CD14-positive monocyte (primary cell): ENCODE results near the gene SHROOM2. TPM values are rescaled to one million over a fixed set of nuclear protein-coding genes. Genes with fewer than 3 reads are reported as not detected.

Experiments used
- DNase-seq, 3 donors: peaks; one replicate each; pipeline ENCODE4 v3.0.0-alpha.2; 2011 to 2022
- H2AFZ ChIP-seq: 2 replicates; pipeline ENCODE4 v1.6.0; 2012; ENCODE audit warnings: mild to moderate bottlenecking, low read depth, low read length, inconsistent platforms; ENCODE audit not compliant: insufficient read depth, poor library complexity, severe bottlenecking
- H3K27ac ChIP-seq, 2 donors: 1 replicate in 1 of 2; 2 replicates in 1 of 2; pipeline ENCODE4 v1.5.1; 2012 to 2013; ENCODE audit warnings: low read length in 2 of 2, control low read depth in 1 of 2, inconsistent platforms in 1 of 2, low read depth in 1 of 2, mild to moderate bottlenecking in 1 of 2
- H3K27me3 ChIP-seq, 2 donors: one replicate each; pipeline versions ENCODE4 v1.6.0 to v1.6.1; 2011 to 2013; ENCODE audit warnings: low read length in 2 of 2; ENCODE audit not compliant: control insufficient read depth in 2 of 2, insufficient read depth in 2 of 2
- H3K36me3 ChIP-seq, 2 donors: replicated peaks in 1 of 2; 1 replicate in 1 of 2; 2 replicates in 1 of 2; pipeline versions ENCODE4 v1.5.1 to v1.6.1; 2012 to 2013; ENCODE audit warnings: low read length in 2 of 2, control low read depth in 1 of 2, inconsistent platforms in 1 of 2, mild to moderate bottlenecking in 1 of 2; ENCODE audit not compliant: insufficient read depth in 2 of 2, control insufficient read depth in 1 of 2
- H3K4me1 ChIP-seq, 2 donors: 1 replicate in 1 of 2; 2 replicates in 1 of 2; pipeline versions ENCODE4 v1.5.1 to v1.6.1; 2012 to 2013; ENCODE audit warnings: low read length in 2 of 2, control low read depth in 1 of 2, inconsistent platforms in 1 of 2, mild to moderate bottlenecking in 1 of 2, moderate library complexity in 1 of 2; ENCODE audit not compliant: insufficient read depth in 2 of 2, control insufficient read depth in 1 of 2
- H3K4me2 ChIP-seq: replicated peaks from 2 replicates; pipeline ENCODE3; 2012; ENCODE audit warnings: low read length, moderate library complexity, mild to moderate bottlenecking; ENCODE audit not compliant: poor library complexity, severe bottlenecking; ENCODE audit errors: extremely low read depth
- H3K4me3 ChIP-seq, 3 experiments: fragments of 200-600 bp in 1 of 3; sonication (generic) in 1 of 3; replicated peaks in 1 of 3; 1 replicate in 2 of 3; 2 replicates in 1 of 3; pipeline ENCODE4 v1.5.1; 2011 to 2013; ENCODE audit warnings: low read length in 3 of 3, mild to moderate bottlenecking in 3 of 3, control low read depth in 2 of 3, low read depth in 2 of 3, inconsistent platforms in 1 of 3, moderate library complexity in 1 of 3
- H3K79me2 ChIP-seq: 2 replicates; pipeline ENCODE4 v1.6.0; 2012; ENCODE audit warnings: mild to moderate bottlenecking, control low read depth, inconsistent platforms, low read length, moderate library complexity; ENCODE audit not compliant: insufficient read depth
- H3K9ac ChIP-seq: 2 replicates; pipeline ENCODE4 v1.6.0; 2017; ENCODE audit warnings: low read length, mild to moderate bottlenecking; ENCODE audit not compliant: insufficient read depth, poor library complexity, severe bottlenecking
- H3K9me3 ChIP-seq, 2 donors: replicated peaks in 1 of 2; 1 replicate in 1 of 2; 2 replicates in 1 of 2; pipeline versions ENCODE4 v1.5.1 to v1.6.1; 2012 to 2013; ENCODE audit warnings: low read length in 2 of 2, control low read depth in 1 of 2; ENCODE audit not compliant: control insufficient read depth in 1 of 2, insufficient read depth in 1 of 2
- H4K20me1 ChIP-seq: 2 replicates; pipeline ENCODE4 v1.6.0; 2012; ENCODE audit warnings: mild to moderate bottlenecking, low read length, control low read depth, moderate library complexity; ENCODE audit not compliant: insufficient read depth
- H3K27ac Mint-ChIP-seq, 7 donors: one replicate each; pipeline ENCODE4 v1.8.0; 2020; ENCODE audit warnings: mild to moderate bottlenecking in 7 of 7, mixed read lengths in 7 of 7, moderate library complexity in 6 of 7, inconsistent platforms in 2 of 7
- H3K27me3 Mint-ChIP-seq, 3 donors: one replicate each; pipeline ENCODE4 v1.8.0; 2021 to 2022; ENCODE audit warnings: low read depth in 3 of 3, mild to moderate bottlenecking in 3 of 3, mixed read lengths in 3 of 3, moderate library complexity in 3 of 3, inconsistent platforms in 1 of 3
- H3K36me3 Mint-ChIP-seq, 2 donors: one replicate each; pipeline ENCODE4 v1.8.0; 2020; ENCODE audit warnings: mixed read lengths in 2 of 2, inconsistent platforms in 1 of 2, mild to moderate bottlenecking in 1 of 2
- H3K4me1 Mint-ChIP-seq: one replicate; pipeline ENCODE4 v1.8.0; 2020; ENCODE audit warnings: mild to moderate bottlenecking, mixed read lengths
- H3K4me3 Mint-ChIP-seq, 2 donors: one replicate each; pipeline ENCODE4 v1.8.0; 2020; ENCODE audit warnings: mild to moderate bottlenecking in 2 of 2, mixed read lengths in 2 of 2, moderate library complexity in 1 of 2
- H3K9me3 Mint-ChIP-seq, 7 donors: one replicate each; pipeline ENCODE4 v1.8.0; 2020 to 2022; ENCODE audit warnings: mixed read lengths in 7 of 7, mild to moderate bottlenecking in 6 of 7, moderate library complexity in 6 of 7, inconsistent platforms in 2 of 7
- WGBS: methylation state at CpG from one replicate; pipeline ENCODE4 v1.1.5; 2013; ENCODE audit warnings: missing lambda C conversion rate; ENCODE audit not compliant: insufficient coverage; 5-methylcytosine and 5-hydroxymethylcytosine counted together
- intact Hi-C, 2 donors: fragments of 100-400 bp; cut with micrococcal nuclease; formaldehyde crosslinking; loops; one replicate each; pipeline versions ENCODE4 v1.15.0 to v1.15.1; 2023
- polyA plus RNA-seq, 3 donors: library from polyadenylated mRNA; depleted of rRNA in 1 of 3; unstranded in 2 of 3; stranded (reverse) in 1 of 3; fragments of 300-500 nt in 2 of 3; fragments of >200 nt in 1 of 3; fragmentation: Illumina TruSeq in 2 of 3; gene quantifications; 1 replicate in 2 of 3; 2 replicates in 1 of 3; pipeline ENCODE4 v1.2.3, GENCODE V29; 2012 to 2021
- TF ChIP-seq, protein P1 (sequence below): fragments of 200-600 bp; IDR thresholded peaks from one replicate; pipeline ENCODE4 v1.8.0; 2022; ENCODE audit warnings: antibody characterized with exemption, mild to moderate bottlenecking

SHROOM2 gene
- polyA plus RNA-seq, 3 donors = not detected

DNA sequence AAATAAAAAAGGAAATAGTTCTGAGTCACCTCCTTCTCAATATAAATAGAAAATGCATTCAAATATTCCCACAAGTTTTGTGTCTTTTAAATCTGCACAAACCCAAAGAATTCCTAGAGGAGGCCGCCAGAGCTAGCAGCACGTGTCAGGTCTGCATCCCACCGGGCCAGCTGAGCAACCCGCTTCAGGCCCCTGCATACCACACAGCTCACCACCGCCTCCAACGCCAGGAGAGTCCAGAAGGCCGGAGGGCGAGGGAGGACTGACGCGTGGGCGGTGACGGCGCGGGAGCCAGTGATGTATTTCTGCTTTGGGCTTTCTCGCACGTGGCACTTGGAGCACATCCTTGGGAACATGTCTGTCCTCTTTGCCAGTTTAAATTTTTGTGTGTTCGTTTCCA lies 119.1 kb downstream of the SHROOM2 start:
- peaks cover 0 to 12% (median 3%) of the 10 kb centered on the region in 7 donors for H3K9me3 Mint-ChIP-seq
- peaks cover 7% of the 10 kb centered on the region for H3K4me1 Mint-ChIP-seq
- Histone ChIP-seq H3K9ac (no peak overlapping the region), H3K4me3 (no peak overlapping the region), H3K27ac (no peak overlapping the region), H3K27me3 (no peaks in the 10 kb centered on the region), H3K4me2 (no peak overlapping the region), H3K79me2 (no peaks in the 10 kb centered on the region), H4K20me1 (no peaks in the 10 kb centered on the region), H2AFZ (no peak overlapping the region), H3K36me3 (no peaks in the 10 kb centered on the region), H3K9me3 (no peaks in the 10 kb centered on the region), H3K4me1 (peaks cover 6 to 8% of the 10 kb centered on the region in 2 donors)
- H3K27me3 Mint-ChIP-seq = peaks cover 0 to 13% (median 3%) of the 10 kb centered on the region in 3 donors
- no peak overlapping the region for H3K27ac Mint-ChIP-seq
- no peak for DNase-seq
- H3K36me3 Mint-ChIP-seq = no peaks in the 10 kb centered on the region
- intact Hi-C loops = no loop called here
- 82% methylated on average over 14 of the region's 17 CpGs for whole genome bisulfite sequencing
- no peak overlapping the region for H3K4me3 Mint-ChIP-seq
- TF ChIP-seq, protein P1, sequence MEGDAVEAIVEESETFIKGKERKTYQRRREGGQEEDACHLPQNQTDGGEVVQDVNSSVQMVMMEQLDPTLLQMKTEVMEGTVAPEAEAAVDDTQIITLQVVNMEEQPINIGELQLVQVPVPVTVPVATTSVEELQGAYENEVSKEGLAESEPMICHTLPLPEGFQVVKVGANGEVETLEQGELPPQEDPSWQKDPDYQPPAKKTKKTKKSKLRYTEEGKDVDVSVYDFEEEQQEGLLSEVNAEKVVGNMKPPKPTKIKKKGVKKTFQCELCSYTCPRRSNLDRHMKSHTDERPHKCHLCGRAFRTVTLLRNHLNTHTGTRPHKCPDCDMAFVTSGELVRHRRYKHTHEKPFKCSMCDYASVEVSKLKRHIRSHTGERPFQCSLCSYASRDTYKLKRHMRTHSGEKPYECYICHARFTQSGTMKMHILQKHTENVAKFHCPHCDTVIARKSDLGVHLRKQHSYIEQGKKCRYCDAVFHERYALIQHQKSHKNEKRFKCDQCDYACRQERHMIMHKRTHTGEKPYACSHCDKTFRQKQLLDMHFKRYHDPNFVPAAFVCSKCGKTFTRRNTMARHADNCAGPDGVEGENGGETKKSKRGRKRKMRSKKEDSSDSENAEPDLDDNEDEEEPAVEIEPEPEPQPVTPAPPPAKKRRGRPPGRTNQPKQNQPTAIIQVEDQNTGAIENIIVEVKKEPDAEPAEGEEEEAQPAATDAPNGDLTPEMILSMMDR = no peak

DNA sequence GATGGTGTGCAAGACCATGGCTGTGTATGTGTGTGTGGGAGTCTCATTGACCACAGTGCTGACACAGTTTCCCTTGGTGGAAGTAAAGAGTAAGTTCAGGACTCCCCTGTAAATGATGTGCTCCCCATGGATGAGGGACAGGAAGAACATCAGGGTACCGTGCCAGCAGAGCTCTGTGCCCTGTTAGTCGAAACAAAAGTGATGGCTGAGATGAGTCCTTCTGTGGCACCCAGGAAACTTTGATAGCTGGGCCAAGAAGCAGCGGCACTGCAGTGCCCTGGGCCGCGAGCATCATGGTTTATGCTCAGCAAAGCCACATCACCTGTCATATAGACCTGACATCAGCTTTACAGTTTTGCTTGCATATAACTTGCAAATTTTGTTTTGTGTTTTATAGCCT lies 119.5 kb downstream of the SHROOM2 start:
- no peak overlapping the region for H3K4me3 Mint-ChIP-seq
- Histone ChIP-seq H3K36me3 (no peaks in the 10 kb centered on the region), H3K4me2 (no peak overlapping the region), H3K4me3 (no peak overlapping the region), H3K79me2 (no peaks in the 10 kb centered on the region), H3K4me1 (peaks cover 6 to 8% of the 10 kb centered on the region in 2 donors), H3K9ac (no peak overlapping the region), H3K9me3 (no peaks in the 10 kb centered on the region), H3K27me3 (no peaks in the 10 kb centered on the region), H3K27ac (no peak overlapping the region), H4K20me1 (no peaks in the 10 kb centered on the region), H2AFZ (no peak overlapping the region)
- DNase-seq = no peak
- peaks cover 7% of the 10 kb centered on the region for H3K4me1 Mint-ChIP-seq
- H3K36me3 Mint-ChIP-seq = no peaks in the 10 kb centered on the region
- H3K27ac Mint-ChIP-seq = no peak overlapping the region
- peaks cover 0 to 13% (median 3%) of the 10 kb centered on the region in 3 donors for H3K27me3 Mint-ChIP-seq
- whole genome bisulfite sequencing = 100% methylated on average over 2 of the region's 5 CpGs
- H3K9me3 Mint-ChIP-seq = peaks cover 0 to 12% (median 3%) of the 10 kb centered on the region in 7 donors
- TF ChIP-seq, protein P1 = no peak
- intact Hi-C loops = no loop called here
